ENCODE results near the gene CYP46A1.

- TF ChIP-seq CTCF (IDR thresholded peaks at IDR 0.05) (no peak), POLR2A (IDR thresholded peaks at IDR 0.05) (no peak)
Observed at GRCh38 chr14:99758121-99758821, 74.2 kb downstream of the CYP46A1 start.
